ENCODE data around the gene SLC26A4. TPM values are rescaled to one million over a fixed set of nuclear protein-coding genes. Genes with fewer than 3 reads are reported as not detected.

The SLC26A4 gene
- total and polyA plus RNA-seq, 2 donors (not counting 1 experiment from before 2014, with no cell fraction given): 0.05 to 0.13 TPM

GRCh38 chr7:107701191-107701590 lies 40.6 kb downstream of the SLC26A4 start:
- ChIA-PET POLR2A (no interaction called here), CTCF (interaction anchor here (1.1 kb wide), 1 partner anchor 25 kb away, joined by 3 read pairs; no protein-coding TSS in a partner anchor)
- Histone ChIP-seq H3K79me2 (ENCODE audit: control insufficient read depth, insufficient read depth, low read length) (no peaks in the 10 kb centered on the region), H3K9ac (ENCODE audit: low read length) (no peak overlapping the region), H3K4me1 (ENCODE audit: control insufficient read depth in 2 of 2, insufficient read depth in 2 of 2, low read length in 2 of 2) (no peaks in the 10 kb centered on the region), H3K9me3 (ENCODE audit: control extremely low read depth in 1 of 3, control insufficient read depth in 2 of 3, insufficient read depth in 1 of 3, low read length in 2 of 3) (no peaks in the 10 kb centered on the region), H4K20me1 (ENCODE audit: control insufficient read depth, insufficient read depth, low read length, poor library complexity, severe bottlenecking) (no peaks in the 10 kb centered on the region), H3K27me3 (replicated peaks in 1 of 4; ENCODE audit: control extremely low read depth in 1 of 4, control insufficient read depth in 3 of 4, insufficient read depth in 4 of 4, low read length in 3 of 4) (peaks cover 0 to 4% (median 0%) of the 10 kb centered on the region in 4 experiments), H3K36me3 (replicated peaks in 1 of 2; ENCODE audit: control extremely low read depth in 1 of 2, control insufficient read depth in 1 of 2, extremely low read depth in 1 of 2, insufficient read depth in 2 of 2, low read length in 1 of 2) (no peaks in the 10 kb centered on the region), H3K4me3 (ENCODE audit: control extremely low read depth in 1 of 5, extremely low read depth in 1 of 5, insufficient read depth in 1 of 5, low read depth in 2 of 5, low read length in 4 of 5) (no peak overlapping the region), H3K4me2 (replicated peaks; ENCODE audit: low read depth, low read length, poor library complexity, severe bottlenecking) (no peak overlapping the region), H3K27ac (ENCODE audit: low read length in 2 of 2) (no peak overlapping the region), H2AFZ (ENCODE audit: insufficient read depth, low read depth, low read length, poor library complexity, severe bottlenecking) (no peak overlapping the region)
- H3K4me3 Mint-ChIP-seq: no peak overlapping the region
- DNase-seq (no peak), ATAC-seq (ENCODE audit: low read depth) (no peak)
- H3K27me3 Mint-ChIP-seq: peaks cover 9% of the 10 kb centered on the region
- no CpG with 5 or more reads among the region's 3 CpGs for WGBS (ENCODE audit: insufficient coverage)
- no peaks in the 10 kb centered on the region for H3K4me1 Mint-ChIP-seq
- no peaks in the 10 kb centered on the region for H3K9me3 Mint-ChIP-seq (ENCODE audit: insufficient read depth)
- intact Hi-C loops (cut with micrococcal nuclease): no loop called here
- TF ChIP-seq CTCF (IDR thresholded peaks at IDR 0.05) (no peak), EZH2 (IDR thresholded peaks at IDR 0.05; ENCODE audit: borderline replicate concordance, insufficient read depth, low read depth, low read length, poor library complexity, severe bottlenecking) (no peak)
- no peak overlapping the region for H3K27ac Mint-ChIP-seq

GRCh38 chr7:107703219-107703618 lies 42.6 kb downstream of the SLC26A4 start:
- ChIA-PET CTCF (interaction anchor here (0.7 kb wide), 1 partner anchor 117 kb away, joined by 3 read pairs; no protein-coding TSS in a partner anchor), POLR2A (no interaction called here)
- H3K4me1 ChIP-seq (ENCODE audit: control insufficient read depth in 2 of 2, insufficient read depth in 2 of 2, low read length in 2 of 2): no peaks in the 10 kb centered on the region
- no peaks in the 10 kb centered on the region for H3K36me3 ChIP-seq (replicated peaks in 1 of 2; ENCODE audit: control extremely low read depth in 1 of 2, control insufficient read depth in 1 of 2, extremely low read depth in 1 of 2, insufficient read depth in 2 of 2, low read length in 1 of 2)
- DNase-seq (no peak), ATAC-seq (ENCODE audit: low read depth) (no peak)
- intact Hi-C loops (cut with micrococcal nuclease): no loop called here
- peaks cover 0 to 4% (median 0%) of the 10 kb centered on the region in 4 experiments for H3K27me3 ChIP-seq (replicated peaks in 1 of 4; ENCODE audit: control extremely low read depth in 1 of 4, control insufficient read depth in 3 of 4, insufficient read depth in 4 of 4, low read length in 3 of 4)
- TF ChIP-seq EZH2 (IDR thresholded peaks at IDR 0.05; ENCODE audit: borderline replicate concordance, insufficient read depth, low read depth, low read length, poor library complexity, severe bottlenecking) (no peak), CTCF (IDR thresholded peaks at IDR 0.05) (no peak)
- H3K9me3 Mint-ChIP-seq (ENCODE audit: insufficient read depth): no peaks in the 10 kb centered on the region
- H2AFZ ChIP-seq (ENCODE audit: insufficient read depth, low read depth, low read length, poor library complexity, severe bottlenecking): no peak overlapping the region
- H3K4me2 ChIP-seq (replicated peaks; ENCODE audit: low read depth, low read length, poor library complexity, severe bottlenecking): no peak overlapping the region
- H3K4me3 ChIP-seq (ENCODE audit: control extremely low read depth in 1 of 5, extremely low read depth in 1 of 5, insufficient read depth in 1 of 5, low read depth in 2 of 5, low read length in 4 of 5): no peak overlapping the region
- no peak overlapping the region for H3K4me3 Mint-ChIP-seq
- H3K9ac ChIP-seq (ENCODE audit: low read length): no peak overlapping the region
- H3K27ac ChIP-seq (ENCODE audit: low read length in 2 of 2): no peak overlapping the region
- peaks cover 9% of the 10 kb centered on the region for H3K27me3 Mint-ChIP-seq
- H3K27ac Mint-ChIP-seq: no peak overlapping the region
- H3K9me3 ChIP-seq (ENCODE audit: control extremely low read depth in 1 of 3, control insufficient read depth in 2 of 3, insufficient read depth in 1 of 3, low read length in 2 of 3): no peaks in the 10 kb centered on the region
- no peaks in the 10 kb centered on the region for H3K79me2 ChIP-seq (ENCODE audit: control insufficient read depth, insufficient read depth, low read length)
- no peaks in the 10 kb centered on the region for H4K20me1 ChIP-seq (ENCODE audit: control insufficient read depth, insufficient read depth, low read length, poor library complexity, severe bottlenecking)
- H3K4me1 Mint-ChIP-seq: no peaks in the 10 kb centered on the region
